NCI-H1105 treated with DMSO at 0.1 percent for 48 hours (cell line): ENCODE results near the gene ALDH9A1.
"Not testable (repeated sequence)": the region's sequence is repeated elsewhere in the genome, so short reads cannot be mapped to it uniquely, and the experiment has no call there.

ENCODE experiments used
- DNase-seq: peaks from one replicate; lab custom pipeline; 2025; lab: John Stamatoyannopoulos, UW

The ALDH9A1 gene

GRCh38 chr1:165697881-165698760 lies at the start of gene ALDH9A1:
TSS of gene ALDH9A1 (minus strand) at chr1:165698562. CDS start at chr1:165698558, 4 bp downstream.
- DNase-seq: peak; percentile 91

GRCh38 chr1:165747632-165748447 lies 49.5 kb upstream of the ALDH9A1 start:
- DNase-seq: no peak

- not testable (repeated sequence) for DNase-seq
Measured at GRCh38 chr1:165744913-165745312, 46.6 kb upstream of the ALDH9A1 start.

GRCh38 chr1:165742194-165742593 lies 43.8 kb upstream of the ALDH9A1 start:
- no peak for DNase-seq

- no peak for DNase-seq
Measured at GRCh38 chr1:165738794-165739193, 40.4 kb upstream of the ALDH9A1 start.

- no peak for DNase-seq
Measured at GRCh38 chr1:165737196-165737595, 38.8 kb upstream of the ALDH9A1 start.

- no peak for DNase-seq
Measured at GRCh38 chr1:165734906-165735305, 36.5 kb upstream of the ALDH9A1 start.

- no peak for DNase-seq
Measured at GRCh38 chr1:165726841-165727240, 28.5 kb upstream of the ALDH9A1 start.

GRCh38 chr1:165726169-165726568 lies 27.8 kb upstream of the ALDH9A1 start:
- DNase-seq: no peak

GRCh38 chr1:165717918-165718515 lies 19.7 kb upstream of the ALDH9A1 start:
- DNase-seq: peak; percentile 65

- not testable (repeated sequence) for DNase-seq
Measured at GRCh38 chr1:165716265-165717051, 18.1 kb upstream of the ALDH9A1 start.

GRCh38 chr1:165712764-165713163 lies 14.4 kb upstream of the ALDH9A1 start:
- DNase-seq: no peak

- no peak for DNase-seq
Measured at GRCh38 chr1:165707984-165708706, 9.8 kb upstream of the ALDH9A1 start.

GRCh38 chr1:165703648-165704047 lies 5.3 kb upstream of the ALDH9A1 start:
- no peak for DNase-seq

GRCh38 chr1:165701922-165702321 lies 3.6 kb upstream of the ALDH9A1 start:
- not testable (repeated sequence) for DNase-seq

GRCh38 chr1:165699577-165699976 lies 1.2 kb upstream of the ALDH9A1 start:
- DNase-seq: no peak

- no peak for DNase-seq
Measured at GRCh38 chr1:165698761-165699052, 345 bp upstream of the ALDH9A1 start.

GRCh38 chr1:165697491-165697880 lies 876 bp downstream of the ALDH9A1 start:
- DNase-seq: no peak

- DNase-seq: peak; percentile 28
Measured at GRCh38 chr1:165696625-165697100, 1.7 kb downstream of the ALDH9A1 start.

- DNase-seq: no peak
Measured at GRCh38 chr1:165695031-165695430, 3.3 kb downstream of the ALDH9A1 start.

- no peak for DNase-seq
Measured at GRCh38 chr1:165688046-165688445, 10.3 kb downstream of the ALDH9A1 start.
